Ovary (tissue), 3 donors: ENCODE data around the gene OSBPL2.
A peak's percentile ranks its signal among the peaks of the same experiment; 100 is the strongest.

Experiments
- EP300 ChIP-seq: sonication (generic); formaldehyde crosslinking; IDR thresholded peaks from one replicate; pipeline ENCODE4 v1.6.1; 2017; ENCODE audit warnings: antibody characterized with exemption
- POLR2A ChIP-seq: fragments of 450-650 bp; IDR thresholded peaks from one replicate; pipeline ENCODE4 v1.6.1; 2017; ENCODE audit warnings: antibody characterized with exemption, mild to moderate bottlenecking, moderate library complexity
- TF ChIP-seq, protein P1 (sequence below), 3 donors: fragments of 450-650 bp in 2 of 3; fragments of 200-600 bp in 1 of 3; IDR thresholded peaks; one replicate each; pipeline versions ENCODE4 v1.5.1 to v1.8.0; 2016 to 2022; ENCODE audit warnings: antibody characterized with exemption in 3 of 3, mild to moderate bottlenecking in 1 of 3
- donor health status: DM: no; HTN: no; CAD: no.

GRCh38 chr20:62301773-62302340 is 63.5 kb downstream of the OSBPL2 start:
- no peak for TF ChIP-seq EP300
- peak; percentile 27 for TF ChIP-seq POLR2A
- TF ChIP-seq, protein P1, sequence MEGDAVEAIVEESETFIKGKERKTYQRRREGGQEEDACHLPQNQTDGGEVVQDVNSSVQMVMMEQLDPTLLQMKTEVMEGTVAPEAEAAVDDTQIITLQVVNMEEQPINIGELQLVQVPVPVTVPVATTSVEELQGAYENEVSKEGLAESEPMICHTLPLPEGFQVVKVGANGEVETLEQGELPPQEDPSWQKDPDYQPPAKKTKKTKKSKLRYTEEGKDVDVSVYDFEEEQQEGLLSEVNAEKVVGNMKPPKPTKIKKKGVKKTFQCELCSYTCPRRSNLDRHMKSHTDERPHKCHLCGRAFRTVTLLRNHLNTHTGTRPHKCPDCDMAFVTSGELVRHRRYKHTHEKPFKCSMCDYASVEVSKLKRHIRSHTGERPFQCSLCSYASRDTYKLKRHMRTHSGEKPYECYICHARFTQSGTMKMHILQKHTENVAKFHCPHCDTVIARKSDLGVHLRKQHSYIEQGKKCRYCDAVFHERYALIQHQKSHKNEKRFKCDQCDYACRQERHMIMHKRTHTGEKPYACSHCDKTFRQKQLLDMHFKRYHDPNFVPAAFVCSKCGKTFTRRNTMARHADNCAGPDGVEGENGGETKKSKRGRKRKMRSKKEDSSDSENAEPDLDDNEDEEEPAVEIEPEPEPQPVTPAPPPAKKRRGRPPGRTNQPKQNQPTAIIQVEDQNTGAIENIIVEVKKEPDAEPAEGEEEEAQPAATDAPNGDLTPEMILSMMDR (IDR thresholded peaks at IDR 0.05): peak in 2 of 3 donors; percentile 86 to 91
